B cell (primary cell): ENCODE data around the gene MTUS2. TPM values are rescaled to one million over a fixed set of nuclear protein-coding genes. Genes with fewer than 3 reads are reported as not detected.

Source experiments
- ATAC-seq: fragments of 200-7000 bp; cut with Tn5 transposase; one replicate; pipeline ENCODE4 v1.10.0; 2021; ENCODE audit warnings: low read depth, mild to moderate bottlenecking, moderate number of reproducible peaks, moderate library complexity
- CTCF ChIA-PET: fragments of 350-600 bp; sonication (Branson Sonifier 250); formaldehyde crosslinking; loops from one replicate; lab custom pipeline; 2021; ENCODE audit warnings: antibody characterized with exemption, inconsistent platforms; lab: Charles Lee
- POLR2A ChIA-PET: fragments of 350-600 bp; sonication (Branson Sonifier 250); formaldehyde crosslinking; loops from one replicate; lab custom pipeline; 2021; ENCODE audit warnings: antibody characterized with exemption; lab: Charles Lee
- DNase-seq: peaks from one replicate; pipeline ENCODE4 v3.0.0; 2013
- H2AFZ ChIP-seq: 2 replicates; pipeline ENCODE4 v1.6.1; 2012; ENCODE audit warnings: mild to moderate bottlenecking, low read depth, low read length; ENCODE audit not compliant: insufficient read depth, poor library complexity, severe bottlenecking
- H3K27ac ChIP-seq, 2 donors: 1 replicate in 1 of 2; 2 replicates in 1 of 2; pipeline ENCODE4 v1.5.1; 2012 to 2013; ENCODE audit warnings: low read length in 2 of 2, mild to moderate bottlenecking in 2 of 2, moderate library complexity in 1 of 2
- H3K27me3 ChIP-seq, 4 experiments: fragments of 200-600 bp in 1 of 4; sonication (generic) in 1 of 4; replicated peaks in 1 of 4; 1 replicate in 2 of 4; 2 replicates in 2 of 4; pipeline versions ENCODE4 v1.6.1 to v1.7.0; 2013 to 2016; ENCODE audit warnings: low read length in 3 of 4, mild to moderate bottlenecking in 2 of 4, mixed read lengths in 1 of 4, moderate library complexity in 1 of 4; ENCODE audit not compliant: insufficient read depth in 4 of 4, control insufficient read depth in 3 of 4; ENCODE audit errors: control extremely low read depth in 1 of 4
- H3K36me3 ChIP-seq, 2 experiments: replicated peaks in 1 of 2; 1 replicate in 1 of 2; 2 replicates in 1 of 2; pipeline versions ENCODE4 v1.6.1 to v1.7.1; 2013; ENCODE audit warnings: low read length in 1 of 2; ENCODE audit not compliant: insufficient read depth in 2 of 2, control insufficient read depth in 1 of 2; ENCODE audit errors: control extremely low read depth in 1 of 2, extremely low read depth in 1 of 2
- H3K4me1 ChIP-seq, 2 donors: fragments of 200-600 bp in 1 of 2; sonication (generic) in 1 of 2; 1 replicate in 1 of 2; 2 replicates in 1 of 2; pipeline versions ENCODE4 v1.5.1 to v1.6.1; 2013 to 2017; ENCODE audit warnings: low read length in 2 of 2; ENCODE audit not compliant: control insufficient read depth in 2 of 2, insufficient read depth in 2 of 2
- H3K4me2 ChIP-seq: replicated peaks from 2 replicates; pipeline ENCODE3; 2012; ENCODE audit warnings: mild to moderate bottlenecking, low read depth, low read length; ENCODE audit not compliant: poor library complexity, severe bottlenecking
- H3K4me3 ChIP-seq, 5 experiments: fragments of 200-600 bp in 1 of 5; sonication (generic) in 1 of 5; 1 replicate in 3 of 5; 2 replicates in 2 of 5; pipeline versions ENCODE4 v1.5.1 to v1.7.0; 2011 to 2016; ENCODE audit warnings: low read length in 4 of 5, mild to moderate bottlenecking in 4 of 5, low read depth in 2 of 5, control low read depth in 1 of 5, moderate library complexity in 1 of 5; ENCODE audit not compliant: insufficient read depth in 1 of 5; ENCODE audit errors: control extremely low read depth in 1 of 5, extremely low read depth in 1 of 5
- H3K79me2 ChIP-seq: fragments of 200-600 bp; sonication (generic); one replicate; pipeline ENCODE4 v1.6.0; 2016; ENCODE audit warnings: low read length; ENCODE audit not compliant: control insufficient read depth, insufficient read depth
- H3K9ac ChIP-seq: fragments of 200-600 bp; sonication (generic); 2 replicates; pipeline ENCODE4 v1.6.1; 2017; ENCODE audit warnings: mild to moderate bottlenecking, low read length, moderate library complexity
- H3K9me3 ChIP-seq, 3 donors: one replicate each; pipeline versions ENCODE4 v1.6.1 to v1.7.1; 2013; ENCODE audit warnings: low read length in 2 of 3; ENCODE audit not compliant: control insufficient read depth in 2 of 3, insufficient read depth in 1 of 3; ENCODE audit errors: control extremely low read depth in 1 of 3
- H4K20me1 ChIP-seq: 2 replicates; pipeline ENCODE4 v1.6.0; 2012; ENCODE audit warnings: mild to moderate bottlenecking, low read length; ENCODE audit not compliant: insufficient read depth, control insufficient read depth, poor library complexity, severe bottlenecking
- H3K27ac Mint-ChIP-seq: one replicate; pipeline ENCODE4 v1.8.0; 2021; ENCODE audit warnings: mixed read lengths
- H3K27me3 Mint-ChIP-seq: one replicate; pipeline ENCODE4 v1.8.0; 2021; ENCODE audit warnings: mixed read lengths
- H3K4me1 Mint-ChIP-seq: one replicate; pipeline ENCODE4 v1.8.0; 2021; ENCODE audit warnings: mixed read lengths
- H3K4me3 Mint-ChIP-seq: one replicate; pipeline ENCODE4 v1.8.0; 2021; ENCODE audit warnings: mixed read lengths
- H3K9me3 Mint-ChIP-seq: one replicate; pipeline ENCODE4 v1.8.0; 2022; ENCODE audit warnings: mixed read lengths; ENCODE audit not compliant: insufficient read depth
- CTCF ChIP-seq: fragments of 200-600 bp; IDR thresholded peaks from one replicate; pipeline ENCODE4 v1.8.0; 2022; ENCODE audit warnings: antibody characterized with exemption, mild to moderate bottlenecking
- EZH2 ChIP-seq: IDR thresholded peaks from 2 replicates; pipeline ENCODE4 v1.6.1; 2012; ENCODE audit warnings: borderline replicate concordance, low read depth, mild to moderate bottlenecking, moderate library complexity, low read length; ENCODE audit not compliant: insufficient read depth, poor library complexity, severe bottlenecking
- WGBS: methylation state at CpG from one replicate; pipeline ENCODE4 v1.1.5; 2013; ENCODE audit warnings: missing lambda C conversion rate; ENCODE audit not compliant: insufficient coverage; 5-methylcytosine and 5-hydroxymethylcytosine counted together
- intact Hi-C: fragments of 100-400 bp; cut with micrococcal nuclease; formaldehyde crosslinking; loops from one replicate; pipeline ENCODE4 v1.10.0; 2022
- polyA plus RNA-seq: library from polyadenylated mRNA; depleted of rRNA; stranded (reverse); fragments of >200 nt; gene quantifications from 2 replicates; pipeline ENCODE4 v1.2.3, GENCODE V29; 2012
- total RNA-seq, 2 donors: library from RNA; stranded (reverse); fragments of 120-200 nt in 1 of 2; gene quantifications; 1 replicate in 1 of 2; 2 replicates in 1 of 2; pipeline versions ENCODE4 v1.2.3 to v1.2.4, GENCODE V29; 2013 to 2022

The MTUS2 gene
- total and polyA plus RNA-seq, 2 donors (not counting 1 experiment from before 2014, with no cell fraction given) = 0.12 TPM; not detected in 1

DNA sequence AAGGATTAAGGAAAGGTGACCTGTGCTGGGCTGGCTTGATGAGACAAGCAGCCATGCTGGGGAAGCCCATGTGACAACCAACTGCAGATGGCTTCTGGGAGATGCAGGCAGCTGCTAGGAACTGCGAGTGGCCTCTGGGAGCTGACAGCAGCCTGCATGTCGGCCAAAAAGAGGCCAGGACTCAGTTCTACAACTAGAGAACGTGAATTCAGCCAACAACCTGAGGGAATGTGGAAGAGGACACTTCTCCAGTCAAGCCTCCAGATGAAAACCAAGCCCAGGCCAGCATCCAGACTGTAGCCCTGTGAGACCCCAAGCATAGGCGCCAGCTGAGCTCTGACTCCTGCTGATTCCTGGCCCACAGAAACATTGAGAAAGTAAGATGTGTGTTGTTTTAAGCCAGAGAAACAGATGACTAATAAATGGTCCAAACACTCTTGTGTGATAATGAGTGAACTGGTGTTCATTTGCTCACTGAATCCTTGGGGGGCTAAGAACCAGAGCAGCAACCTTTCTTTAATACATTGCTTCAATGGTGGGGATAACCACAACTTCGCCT lies 730.4 kb downstream of the MTUS2 start:
- TF ChIP-seq EZH2 (no peak), CTCF (no peak)
- no peaks in the 10 kb centered on the region for H3K27me3 Mint-ChIP-seq
- no peak overlapping the region for H3K27ac Mint-ChIP-seq
- CTCF ChIA-PET = interaction anchor here (1.0 kb wide), 1 partner anchor 42 kb away, joined by 3 read pairs; no protein-coding TSS in a partner anchor
- H3K4me3 ChIP-seq = no peak overlapping the region
- ATAC-seq (no peak), DNase-seq (no peak)
- H3K27ac ChIP-seq = no peak overlapping the region
- no peak overlapping the region for H3K4me2 ChIP-seq
- peaks cover 0 to 39% of the 10 kb centered on the region in 2 experiments for H3K36me3 ChIP-seq
- H3K79me2 ChIP-seq = peaks cover 56% of the 10 kb centered on the region
- H3K9me3 Mint-ChIP-seq = no peaks in the 10 kb centered on the region
- WGBS = 97% methylated on average over 4 of the region's 5 CpGs
- POLR2A ChIA-PET = no interaction called here
- H3K9ac ChIP-seq = no peak overlapping the region
- intact Hi-C loops = no loop called here
- H3K4me3 Mint-ChIP-seq = no peak overlapping the region
- H4K20me1 ChIP-seq = no peaks in the 10 kb centered on the region
- H3K27me3 ChIP-seq = no peaks in the 10 kb centered on the region
- no peaks in the 10 kb centered on the region for H3K9me3 ChIP-seq
- H3K4me1 ChIP-seq = no peaks in the 10 kb centered on the region
- H3K4me1 Mint-ChIP-seq = no peaks in the 10 kb centered on the region
- no peak overlapping the region for H2AFZ ChIP-seq

DNA sequence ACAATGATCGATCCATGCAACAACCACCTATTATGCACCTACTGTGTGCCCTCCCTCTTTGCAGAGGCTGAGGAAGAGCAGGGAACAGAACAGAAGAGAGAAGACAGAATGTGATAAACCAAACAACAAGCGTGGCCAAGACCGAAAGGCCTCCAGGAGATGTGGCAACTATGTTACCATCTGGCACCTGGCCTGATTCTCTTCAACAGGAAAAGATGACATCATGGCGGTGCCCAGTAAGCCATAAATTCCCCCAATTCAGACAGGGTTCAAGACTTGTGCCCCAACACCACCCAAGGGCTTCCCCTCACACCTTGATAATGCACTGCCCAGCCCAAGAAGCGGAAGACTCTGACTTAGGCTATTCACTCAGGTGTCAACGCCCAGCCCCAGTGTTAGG lies 731.1 kb downstream of the MTUS2 start:
- CTCF ChIA-PET = interaction anchor here (1.0 kb wide), 1 partner anchor 43 kb away, joined by 3 read pairs; no protein-coding TSS in a partner anchor
- Histone ChIP-seq H4K20me1 (no peaks in the 10 kb centered on the region), H3K27ac (no peak overlapping the region), H3K4me1 (no peaks in the 10 kb centered on the region), H3K9ac (no peak overlapping the region), H3K4me3 (no peak overlapping the region), H3K79me2 (peaks cover 56% of the 10 kb centered on the region), H2AFZ (no peak overlapping the region), H3K9me3 (no peaks in the 10 kb centered on the region), H3K4me2 (no peak overlapping the region), H3K27me3 (no peaks in the 10 kb centered on the region), H3K36me3 (peaks cover 0 to 39% of the 10 kb centered on the region in 2 experiments)
- Mint-ChIP-seq H3K9me3 (no peaks in the 10 kb centered on the region), H3K27me3 (no peaks in the 10 kb centered on the region), H3K27ac (no peak overlapping the region), H3K4me3 (no peak overlapping the region), H3K4me1 (no peaks in the 10 kb centered on the region)
- POLR2A ChIA-PET = no interaction called here
- TF ChIP-seq CTCF = no peak
- TF ChIP-seq EZH2 = no peak
- DNase-seq (no peak), ATAC-seq (no peak)
- 93% methylated on average over 4 of the region's 6 CpGs for WGBS
- intact Hi-C loops = no loop called here
